HG03039 (cell line): ENCODE measurements around the gene NOP58.
"Not testable (repeated sequence)": the region's sequence is repeated elsewhere in the genome, so short reads cannot be mapped to it uniquely, and the experiment has no call there.

Experiments
- ATAC-seq: cut with Tn5 transposase; IDR thresholded peaks from one replicate; pipeline ENCODE4 v1.9.1; 2021; ENCODE audit warnings: mild to moderate bottlenecking, moderate library complexity; ENCODE audit not compliant: unreplicated experiment

Gene NOP58

GRCh38 chr2:202265467-202266277 lies at the start of gene NOP58:
Gene NOP58 (plus strand): TSS chr2:202265763. CDS start chr2:202265942, 179 bp downstream.
- ATAC-seq: peak; percentile 86

GRCh38 chr2:202221873-202222272 lies 43.7 kb upstream of the NOP58 start:
- no peak for ATAC-seq

DNA sequence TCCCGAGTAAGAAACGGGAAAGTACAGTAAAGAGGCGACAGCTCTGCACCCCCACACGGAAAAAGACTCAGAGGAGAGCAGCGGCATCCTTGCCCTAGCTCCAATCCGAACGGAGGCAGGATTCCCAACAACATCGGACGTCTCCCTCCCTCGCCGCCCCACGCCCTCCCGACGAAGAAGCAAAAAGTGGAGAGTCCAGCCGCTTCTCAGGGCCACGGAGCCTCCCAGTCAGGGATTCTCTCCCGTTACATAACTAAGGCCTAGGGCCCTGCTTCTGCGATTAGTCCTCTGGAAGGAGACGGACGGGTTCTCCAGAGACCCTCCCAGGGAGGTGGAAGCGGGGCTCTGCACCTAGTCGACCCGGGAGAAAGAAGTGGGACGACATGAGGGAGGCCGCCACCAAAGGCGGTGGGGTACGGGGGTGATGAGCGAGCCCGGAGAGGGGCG lies 27.8 kb upstream of the NOP58 start:
- peak; percentile 34 for ATAC-seq

- ATAC-seq: peak; percentile 93
These were observed 27.0 kb upstream of the NOP58 start, which contains the start of gene SUMO1 for GRCh38 chr2:202238234-202239197. Gene SUMO1 (minus strand): TSS chr2:202238597. CDS start chr2:202238451, 146 bp downstream.

GRCh38 chr2:202247710-202248109 lies 17.9 kb upstream of the NOP58 start:
- not testable (repeated sequence) for ATAC-seq

- ATAC-seq: no peak
These were observed 15.9 kb upstream of the NOP58 start for GRCh38 chr2:202249521-202250253.

DNA sequence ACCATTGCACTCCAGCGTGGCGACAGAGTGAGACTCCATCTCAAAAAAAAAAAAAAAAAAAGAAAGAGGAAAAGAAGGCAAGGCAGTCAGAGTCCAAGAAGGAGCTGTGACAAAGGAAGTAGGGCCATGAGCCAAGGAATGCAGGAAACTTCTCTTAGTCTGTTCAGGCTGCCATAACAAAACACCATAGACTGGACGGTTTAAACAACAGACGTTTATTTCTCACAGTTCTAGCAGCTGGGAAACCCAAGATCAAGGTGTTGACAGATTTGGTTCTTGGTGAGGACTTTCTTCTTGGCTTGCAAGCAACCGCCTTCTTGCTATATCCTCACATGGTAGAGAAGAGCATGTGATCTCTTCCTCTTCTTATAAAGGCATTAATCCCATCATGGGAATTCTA lies 14.1 kb upstream of the NOP58 start:
- no peak for ATAC-seq

GRCh38 chr2:202261531-202261930 lies 4.0 kb upstream of the NOP58 start:
- ATAC-seq: no peak

- ATAC-seq: no peak
These were observed 1.9 kb downstream of the NOP58 start for GRCh38 chr2:202267495-202267894.

DNA sequence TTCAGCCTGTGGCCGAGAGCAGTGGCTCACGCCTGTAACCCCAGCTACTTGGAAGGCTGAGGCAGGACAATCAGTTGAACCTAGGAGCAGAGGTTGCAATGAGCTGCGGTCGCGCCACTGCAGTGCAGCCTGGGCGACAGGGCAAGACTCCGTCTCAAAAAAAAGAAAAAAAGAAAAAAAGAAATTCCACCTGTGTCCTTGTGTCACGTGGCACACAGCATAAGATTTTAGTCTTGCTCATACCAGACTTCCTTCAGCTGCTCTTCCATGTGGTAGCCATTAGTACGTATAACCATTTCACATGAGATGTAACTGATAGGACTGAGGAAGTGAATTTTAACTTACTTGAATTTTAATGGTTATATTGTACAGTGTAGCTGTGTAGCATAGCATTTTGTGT lies 4.0 kb downstream of the NOP58 start:
- no peak for ATAC-seq

- no peak for ATAC-seq
These were observed 4.9 kb downstream of the NOP58 start for GRCh38 chr2:202270487-202270886.

- ATAC-seq: not testable (repeated sequence)
These were observed 10.6 kb downstream of the NOP58 start for GRCh38 chr2:202276078-202276720.

DNA sequence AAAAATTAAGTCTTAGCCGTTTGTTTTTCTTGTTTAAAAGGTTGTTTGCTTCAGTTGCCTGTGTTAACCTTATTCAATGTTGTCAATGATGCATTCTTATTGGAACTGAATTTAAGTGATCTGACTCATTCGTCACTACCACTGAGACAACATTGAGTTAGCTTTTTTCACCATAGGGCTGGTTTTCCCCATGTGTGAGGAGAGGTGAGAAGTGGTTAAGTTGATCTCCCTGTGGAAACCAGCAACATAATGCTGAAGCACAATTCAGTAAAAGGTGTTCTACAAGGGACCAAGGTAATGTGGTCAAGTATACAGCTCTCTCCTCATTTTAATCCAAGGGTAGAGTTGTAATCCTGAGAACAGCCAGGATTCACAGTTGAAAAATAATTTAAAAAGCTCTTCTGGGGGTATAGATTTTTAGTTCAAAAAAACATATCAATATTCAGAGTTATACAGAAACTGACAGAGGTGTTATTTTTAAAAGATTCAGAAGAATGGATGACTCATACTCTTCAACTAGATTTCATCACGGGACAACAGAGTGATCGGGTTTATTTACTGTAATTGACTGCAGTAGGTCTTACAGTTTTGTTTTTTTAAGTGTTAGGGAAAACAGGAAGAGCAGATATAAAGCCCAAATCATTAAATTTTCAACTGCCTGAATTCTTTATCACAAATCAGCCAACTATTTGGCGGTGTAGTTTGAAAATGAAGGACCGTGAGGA lies 12.6 kb downstream of the NOP58 start:
- no peak for ATAC-seq

GRCh38 chr2:202278944-202279343 lies 13.4 kb downstream of the NOP58 start:
- ATAC-seq: no peak

DNA sequence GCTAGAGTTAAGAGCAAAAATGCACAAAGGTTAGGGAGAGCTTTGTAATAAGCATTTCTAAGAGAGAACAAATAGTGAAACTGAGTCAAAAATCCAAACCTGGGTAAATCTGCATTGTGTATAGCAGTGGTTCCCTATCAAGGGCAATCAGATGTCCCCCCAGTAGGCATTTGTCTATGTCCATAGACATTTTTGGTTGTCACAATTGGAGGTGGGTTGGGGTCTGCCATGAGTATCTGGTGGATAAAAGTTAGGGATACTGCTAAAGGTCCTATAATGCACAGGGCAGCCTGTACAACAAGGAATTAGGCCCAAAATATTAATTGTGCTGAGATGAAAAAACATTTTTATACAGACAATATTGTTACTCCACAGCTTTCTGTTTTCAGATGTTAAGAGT lies 21.0 kb downstream of the NOP58 start:
- no peak for ATAC-seq

DNA sequence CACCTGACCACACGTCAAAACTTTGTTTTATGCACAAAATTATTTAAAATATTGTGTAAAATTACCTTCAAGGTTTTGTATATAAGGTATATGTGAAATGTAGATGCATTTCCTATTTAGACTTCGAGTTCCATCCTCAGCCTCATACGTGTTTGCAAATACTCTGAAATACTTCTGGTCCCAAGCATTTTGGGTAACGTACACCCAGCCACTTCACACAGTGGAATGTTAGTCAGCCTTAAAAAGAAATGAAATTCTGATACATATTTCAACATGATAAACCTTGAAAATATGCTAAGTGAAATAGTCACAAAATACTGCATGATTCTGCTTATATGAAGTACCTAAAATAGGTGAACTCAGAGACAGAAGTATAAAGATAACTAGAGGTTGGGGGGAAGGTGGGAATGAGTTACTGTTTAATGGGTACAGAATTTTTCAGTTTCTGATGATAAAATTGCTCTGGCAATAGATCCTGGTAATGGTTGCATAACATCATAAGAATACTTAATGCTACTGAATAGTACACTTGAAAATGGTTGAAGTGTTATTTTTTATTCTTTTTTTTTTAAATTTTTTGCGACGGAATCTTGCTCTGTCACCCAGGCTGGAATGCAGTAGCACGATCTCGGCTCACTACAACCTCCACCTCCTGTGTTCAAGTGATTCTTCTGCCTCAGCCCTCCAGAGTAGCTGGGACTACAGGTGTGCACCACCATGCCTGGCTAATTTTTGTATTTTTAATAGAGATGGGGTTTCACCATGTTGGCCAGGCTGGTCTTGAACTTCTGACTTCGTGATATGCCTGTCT lies 24.0 kb downstream of the NOP58 start:
- ATAC-seq: no peak

- ATAC-seq: no peak
These were observed 24.8 kb downstream of the NOP58 start for GRCh38 chr2:202290316-202290715.

GRCh38 chr2:202290970-202291369 lies 25.4 kb downstream of the NOP58 start:
- no peak for ATAC-seq

GRCh38 chr2:202299712-202300111 lies 34.1 kb downstream of the NOP58 start:
- no peak for ATAC-seq
